ENCODE data around the gene CDKL2. TPM values are rescaled to one million over a fixed set of nuclear protein-coding genes. Genes with fewer than 3 reads are reported as not detected.

Gene CDKL2
- total and polyA plus RNA-seq, 2 experiments from 2014 or later, result 1.8 to 3.1 TPM

GRCh38 chr4:75555294-75556164 lies 74.8 kb downstream of the CDKL2 start, which contains the start of gene ODAPH:
Gene ODAPH (plus strand): TSS chr4:75556066. CDS start chr4:75556083, 17 bp downstream.
- ATAC-seq (peak; percentile 53), DNase-seq (ENCODE audit: low spot score) (peak; percentile 15)
- no peak within 1 kb of the TSS for H3K4me3 Mint-ChIP-seq
- H3K9me3 Mint-ChIP-seq, result no peaks in the 10 kb centered on the region
- TF ChIP-seq ZNF114 (CRISPR knock-in tag; IDR thresholded peaks at IDR 0.05), result no peak
- TF ChIP-seq EZH2 (IDR thresholded peaks at IDR 0.05; ENCODE audit: low read depth, unreplicated experiment), result no peak
- TF ChIP-seq JUNB (IDR thresholded peaks at IDR 0.05; ENCODE audit: unreplicated experiment), result no peak
- TF ChIP-seq STAT1 (IDR thresholded peaks at IDR 0.05; ENCODE audit: unreplicated experiment), result no peak
- TF ChIP-seq CTCF (conservative IDR thresholded peaks at IDR 0.05; ENCODE audit: low read depth in 2 of 2), result no peak
- TF ChIP-seq EZH2phosphoT487 (IDR thresholded peaks at IDR 0.05; ENCODE audit: unreplicated experiment), result no peak
- no peak for TF ChIP-seq REST (IDR thresholded peaks at IDR 0.05; ENCODE audit: unreplicated experiment)
- no peak for TF ChIP-seq NANOG (IDR thresholded peaks at IDR 0.05; ENCODE audit: borderline replicate concordance)
- no peak for TF ChIP-seq CREB1 (CRISPR knock-in tag; IDR thresholded peaks at IDR 0.05; ENCODE audit: low read depth)
- TF ChIP-seq ZNF462 (CRISPR knock-in tag; IDR thresholded peaks at IDR 0.05), result no peak
- no peak for TF ChIP-seq POLR2AphosphoS5 (IDR thresholded peaks at IDR 0.05; ENCODE audit: low read depth)
- no peak for TF ChIP-seq ETS1 (IDR thresholded peaks at IDR 0.05)
- no peak for TF ChIP-seq ZNF331 (CRISPR knock-in tag; IDR thresholded peaks at IDR 0.05; ENCODE audit: low read depth)
- H3F3A ChIP-seq (replicated peaks; ENCODE audit: low read depth), result no peaks in the 10 kb centered on the region
- H3K36me3 Mint-ChIP-seq (ENCODE audit: low read depth), result no peaks in the 10 kb centered on the region; the same call in 2 of the 3 replicates
- H3K27ac ChIP-seq (ENCODE audit: low read depth), result no peak within 1 kb of the TSS
- no peak within 1 kb of the TSS for H3K4me3 ChIP-seq
- H3K36me3 ChIP-seq (ENCODE audit: insufficient read depth), result no peaks in the 10 kb centered on the region
- no peaks in the 10 kb centered on the region for H3K79me2 ChIP-seq (replicated peaks; ENCODE audit: insufficient read depth)
- H3K9me2 ChIP-seq (ENCODE audit: insufficient read depth), result 0 out of 2 replicates have a peak, but pooled peaks cover 2% of the 10 kb centered on the region
- H3K27ac Mint-ChIP-seq, result no peak within 1 kb of the TSS
- no peaks in the 10 kb centered on the region for H3K27me3 ChIP-seq (ENCODE audit: insufficient read depth)
- H3K4me1 ChIP-seq (ENCODE audit: insufficient read depth), result no peaks in the 10 kb centered on the region
- H3K27me3 Mint-ChIP-seq (ENCODE audit: insufficient read depth, low read depth, poor library complexity), result no peaks in the 10 kb centered on the region
- H3K4me2 ChIP-seq, result no peak within 1 kb of the TSS
- peak within 1 kb of the TSS; percentile 53 for H2AFZ ChIP-seq
- H3K4me1 Mint-ChIP-seq, result peaks cover 11% of the 10 kb centered on the region
- no peaks in the 10 kb centered on the region for H4K20me1 ChIP-seq (replicated peaks; ENCODE audit: insufficient read depth)
